Lung (tissue), 12 donors: Measurements from ENCODE around the gene STK4. TPM values are rescaled to one million over a fixed set of nuclear protein-coding genes. Genes with fewer than 3 reads are reported as not detected.

Source experiments
- ATAC-seq: fragments of 200-7000 bp; cut with Tn5 transposase; one replicate; pipeline ENCODE4 v1.9.1; 2020; ENCODE audit warnings: moderate number of reproducible peaks; ENCODE audit not compliant: insufficient read depth, low FRiP score
- DNase-seq, 3 donors: peaks; one replicate each; pipeline ENCODE4 v3.0.0-alpha.2; 2013 to 2017
- H3K27ac ChIP-seq, 2 donors: one replicate each; pipeline ENCODE4 v1.5.1; 2013; ENCODE audit warnings: mild to moderate bottlenecking in 2 of 2, moderate library complexity in 2 of 2, control low read depth in 1 of 2, inconsistent platforms in 1 of 2, low read depth in 1 of 2, low read length in 1 of 2
- H3K27me3 ChIP-seq, 3 donors: one replicate each; pipeline ENCODE4 v1.5.1; 2013; ENCODE audit warnings: low read length in 2 of 3; ENCODE audit not compliant: control insufficient read depth in 3 of 3, insufficient read depth in 3 of 3
- H3K36me3 ChIP-seq, 4 donors: one replicate each; pipeline ENCODE4 v1.5.1; 2013; ENCODE audit warnings: low read length in 4 of 4, mild to moderate bottlenecking in 1 of 4, moderate library complexity in 1 of 4; ENCODE audit not compliant: control insufficient read depth in 4 of 4, insufficient read depth in 4 of 4
- H3K4me1 ChIP-seq, 5 donors: one replicate each; pipeline ENCODE4 v1.5.1; 2013; ENCODE audit warnings: low read length in 5 of 5, mild to moderate bottlenecking in 2 of 5, moderate library complexity in 1 of 5; ENCODE audit not compliant: control insufficient read depth in 5 of 5, insufficient read depth in 5 of 5
- H3K4me3 ChIP-seq: one replicate; pipeline ENCODE4 v1.5.1; 2013; ENCODE audit warnings: mild to moderate bottlenecking, control low read depth, moderate library complexity
- H3K9ac ChIP-seq, 2 donors: one replicate each; pipeline ENCODE4 v1.5.1; 2013; ENCODE audit warnings: low read length in 2 of 2, control low read depth in 1 of 2; ENCODE audit not compliant: insufficient read depth in 1 of 2
- H3K9me3 ChIP-seq, 4 donors: one replicate each; pipeline ENCODE4 v1.5.1; 2013; ENCODE audit warnings: low read length in 3 of 4, mild to moderate bottlenecking in 1 of 4, moderate library complexity in 1 of 4; ENCODE audit not compliant: control insufficient read depth in 4 of 4, insufficient read depth in 3 of 4
- CTCF ChIP-seq: IDR thresholded peaks from 2 replicates; pipeline ENCODE4 v1.5.1; 2012; ENCODE audit warnings: mild to moderate bottlenecking; ENCODE audit errors: control extremely low read depth, extremely low read depth
- WGBS, 2 donors: extraction: QIAGEN DNeasy Blood & Tissue Kit; methylation state at CpG; one replicate each; pipeline ENCODE4 v1.1.7; 2013; 5-methylcytosine and 5-hydroxymethylcytosine counted together
- polyA plus RNA-seq, 2 donors: library from polyadenylated mRNA; stranded (reverse); fragments of 200-250 nt; gene quantifications; one replicate each; pipeline ENCODE4 v1.2.1, GENCODE V29; 2013
- total RNA-seq, 2 donors: library from RNA; depleted of rRNA in 1 of 2; stranded (reverse); fragments of >200 nt in 1 of 2; gene quantifications; one replicate each; pipeline ENCODE4 v1.2.1, GENCODE V29; 2014 to 2021
- donor health status: control.
- donor health status: control.
- donor health status: Bipolar disorder and iron deficiency.
- donor health status: healthy.
- donor health status: DM: yes; HTN: yes; CAD: no.

Gene STK4
- total and polyA plus RNA-seq, 4 donors = 11.8 to 70.9 (median 28.1) TPM

GRCh38 chr20:45049438-45049837 lies 83.1 kb downstream of the STK4 start:
- DNase-seq = no peak
- Histone ChIP-seq H3K36me3 (peaks cover 0 to 4% (median 3%) of the 10 kb centered on the region in 4 donors), H3K4me3 (no peak overlapping the region), H3K9me3 (no peaks in the 10 kb centered on the region), H3K4me1 (peaks cover 0 to 16% (median 2%) of the 10 kb centered on the region in 5 donors), H3K9ac (no peak overlapping the region), H3K27me3 (no peaks in the 10 kb centered on the region), H3K27ac (no peak overlapping the region)
- WGBS, 2 donors = 56 to 74% methylated on average over 3 of the region's 3 CpGs
- no peak for TF ChIP-seq CTCF
- no peak for ATAC-seq

- ATAC-seq = no peak
- peaks cover 0 to 16% (median 2%) of the 10 kb centered on the region in 5 donors for H3K4me1 ChIP-seq
- no peak for TF ChIP-seq CTCF
- H3K27ac ChIP-seq = peak overlapping the region in 1 of 2 donors; percentile 20
- no peak for DNase-seq
- WGBS, 2 donors = 59% methylated on average over 5 of the region's 5 CpGs
- H3K36me3 ChIP-seq = peaks cover 0 to 4% (median 3%) of the 10 kb centered on the region in 4 donors
- H3K9me3 ChIP-seq = no peaks in the 10 kb centered on the region
- H3K27me3 ChIP-seq = no peaks in the 10 kb centered on the region
- H3K4me3 ChIP-seq = no peak overlapping the region
- H3K9ac ChIP-seq = no peak overlapping the region
These were observed 83.7 kb downstream of the STK4 start for GRCh38 chr20:45049904-45050471.

- peaks cover 0 to 16% (median 2%) of the 10 kb centered on the region in 5 donors for H3K4me1 ChIP-seq
These were observed 85.1 kb downstream of the STK4 start for GRCh38 chr20:45051204-45052060.

More at GRCh38 chr20:45051204-45052060, 85.1 kb downstream of the STK4 start:
- no peaks in the 10 kb centered on the region for H3K9me3 ChIP-seq
- TF ChIP-seq CTCF = no peak
- H3K27me3 ChIP-seq = no peaks in the 10 kb centered on the region
- H3K36me3 ChIP-seq = peaks cover 0 to 4% (median 4%) of the 10 kb centered on the region in 4 donors
- no peak overlapping the region for H3K9ac ChIP-seq
- no peak for ATAC-seq
- 74 to 77% methylated on average over 3 of the region's 3 CpGs for WGBS, 2 donors
- H3K27ac ChIP-seq = peak overlapping the region in 1 of 2 donors; percentile 45
- no peak for DNase-seq
- H3K4me3 ChIP-seq = no peak overlapping the region
